OCI-LY3 (cell line): Measurements from ENCODE around the gene NUB1.

Source experiments
- H2AFZ ChIP-seq: fragments of 200-600, 300-600 bp; shearing (Covaris generic); 2 replicates; pipeline ENCODE4 v1.6.0; 2014; ENCODE audit warnings: antibody characterized with exemption, low read depth, low read length
- H3K27ac ChIP-seq: fragments of 200-600, 300-600 bp; sonication (generic); 2 replicates; pipeline ENCODE4 v1.5.1; 2014; ENCODE audit warnings: mild to moderate bottlenecking, low read length, moderate library complexity, mixed read lengths
- H3K27me3 ChIP-seq: fragments of 200-600, 300-600 bp; sonication (generic); 2 replicates; pipeline ENCODE4 v1.6.1; 2014; ENCODE audit warnings: low read depth, low read length, mixed read lengths
- H3K36me3 ChIP-seq: fragments of 200-600, 300-600 bp; sonication (generic); replicated peaks from 2 replicates; pipeline ENCODE3; 2014; ENCODE audit warnings: low read depth, low read length, mixed read lengths
- H3K4me1 ChIP-seq: fragments of 300-600, 200-600 bp; sonication (generic); 2 replicates; pipeline ENCODE4 v1.6.1; 2014; ENCODE audit warnings: low read length, mixed read lengths
- H3K4me2 ChIP-seq: fragments of 200-600, 300-600 bp; sonication (generic); 2 replicates; pipeline ENCODE4 v1.6.1; 2014; ENCODE audit warnings: low read length, mixed read lengths
- H3K4me3 ChIP-seq: fragments of 300-600, 200-600 bp; sonication (generic); 2 replicates; pipeline ENCODE4 v1.5.1; 2014; ENCODE audit warnings: antibody characterized with exemption, mild to moderate bottlenecking, low read length, moderate library complexity
- H3K79me2 ChIP-seq: fragments of 300-600, 200-600 bp; shearing (Covaris generic); 2 replicates; pipeline ENCODE4 v1.6.1; 2014; ENCODE audit warnings: mild to moderate bottlenecking, low read length, mixed read lengths
- H3K9ac ChIP-seq: fragments of 300-600, 200-600 bp; shearing (Covaris generic); 2 replicates; pipeline ENCODE4 v1.6.0; 2014; ENCODE audit warnings: mild to moderate bottlenecking, low read length, moderate library complexity
- H3K9me3 ChIP-seq: fragments of 200-600, 300-600 bp; shearing (Covaris generic); 2 replicates; pipeline ENCODE4 v1.6.1; 2014; ENCODE audit warnings: low read length, mixed read lengths; ENCODE audit not compliant: insufficient read depth
- H4K20me1 ChIP-seq: fragments of 200-600, 300-600 bp; sonication (generic); 2 replicates; pipeline ENCODE4 v1.6.1; 2016; ENCODE audit warnings: low read length, mixed read lengths; ENCODE audit not compliant: insufficient read depth
- CTCF ChIP-seq: fragments of 200-600, 300-600 bp; sonication (generic); IDR thresholded peaks from 2 replicates; pipeline ENCODE4 v1.5.1; 2014; ENCODE audit warnings: antibody characterized with exemption, low read length, low read depth
- EZH2phosphoT487 ChIP-seq: fragments of 200-600 bp; shearing (Covaris generic); IDR thresholded peaks from 2 replicates; pipeline ENCODE4 v1.6.1; 2018; ENCODE audit warnings: antibody characterized with exemption, mixed run types, low read depth

The NUB1 gene

GRCh38 chr7:151345576-151346469, 4.2 kb downstream of the NUB1 start:
- no peak overlapping the region for H3K27ac ChIP-seq
- H3K9me3 ChIP-seq, result no peaks in the 10 kb centered on the region
- no peak overlapping the region for H2AFZ ChIP-seq
- H3K4me2 ChIP-seq, result no peak overlapping the region
- no peaks in the 10 kb centered on the region for H3K27me3 ChIP-seq
- peaks cover 29% of the 10 kb centered on the region for H3K4me1 ChIP-seq
- peaks cover 31% of the 10 kb centered on the region for H3K36me3 ChIP-seq
- H3K9ac ChIP-seq, result no peak overlapping the region
- TF ChIP-seq EZH2phosphoT487, result no peak
- TF ChIP-seq CTCF, result no peak
- H3K79me2 ChIP-seq, result peaks cover 8% of the 10 kb centered on the region
- no peak overlapping the region for H3K4me3 ChIP-seq
- H4K20me1 ChIP-seq, result peaks cover 7% of the 10 kb centered on the region

- Histone ChIP-seq H3K4me3 (no peak overlapping the region), H3K36me3 (peaks cover 32% of the 10 kb centered on the region), H3K27ac (no peak overlapping the region), H3K27me3 (no peaks in the 10 kb centered on the region), H2AFZ (no peak overlapping the region), H3K79me2 (peaks cover 8% of the 10 kb centered on the region), H3K9me3 (no peaks in the 10 kb centered on the region), H3K4me2 (no peak overlapping the region), H4K20me1 (peaks cover 7% of the 10 kb centered on the region), H3K4me1 (peaks cover 30% of the 10 kb centered on the region), H3K9ac (no peak overlapping the region)
- TF ChIP-seq CTCF (no peak), EZH2phosphoT487 (no peak)
Observed at GRCh38 chr7:151346470-151346769, 4.8 kb downstream of the NUB1 start.

- no peak overlapping the region for H3K27ac ChIP-seq
- no peak for TF ChIP-seq CTCF
- TF ChIP-seq EZH2phosphoT487, result no peak
- H3K4me2 ChIP-seq, result no peak overlapping the region
- peaks cover 37% of the 10 kb centered on the region for H3K4me1 ChIP-seq
- no peaks in the 10 kb centered on the region for H3K9me3 ChIP-seq
- H3K4me3 ChIP-seq, result no peak overlapping the region
- H3K9ac ChIP-seq, result no peak overlapping the region
- H3K79me2 ChIP-seq, result peaks cover 8% of the 10 kb centered on the region
- peaks cover 7% of the 10 kb centered on the region for H4K20me1 ChIP-seq
- no peaks in the 10 kb centered on the region for H3K27me3 ChIP-seq
- H3K36me3 ChIP-seq, result peaks cover 37% of the 10 kb centered on the region
- no peak overlapping the region for H2AFZ ChIP-seq
Observed at GRCh38 chr7:151347200-151347599, 5.6 kb downstream of the NUB1 start.

- 0 out of 2 replicates have a peak overlapping the region, but pooled peaks have one; percentile 46 for H3K9ac ChIP-seq
- peak overlapping the region; percentile 74 for H3K4me3 ChIP-seq
- TF ChIP-seq CTCF (no peak), EZH2phosphoT487 (no peak)
- peaks cover 33% of the 10 kb centered on the region for H3K4me1 ChIP-seq
- peaks cover 42% of the 10 kb centered on the region for H3K36me3 ChIP-seq
- H3K9me3 ChIP-seq, result no peaks in the 10 kb centered on the region
- H4K20me1 ChIP-seq, result peaks cover 3% of the 10 kb centered on the region; the same call in 1 of the 2 replicates
- peak overlapping the region; percentile 84 for H3K4me2 ChIP-seq
- peak overlapping the region; percentile 82 for H3K27ac ChIP-seq
- H3K79me2 ChIP-seq, result no peaks in the 10 kb centered on the region
- no peaks in the 10 kb centered on the region for H3K27me3 ChIP-seq
- no peak overlapping the region for H2AFZ ChIP-seq
Observed at GRCh38 chr7:151348970-151349369, 7.4 kb downstream of the NUB1 start.
